ENCODE data around the gene CSE1L. TPM values are rescaled to one million over a fixed set of nuclear protein-coding genes. Genes with fewer than 3 reads are reported as not detected.

Gene CSE1L
- polyA plus RNA-seq, 1 of the 3 experiments (the other 2 are of a cell fraction): 18.8 TPM

- Histone ChIP-seq H4K20me1 (ENCODE audit: insufficient read depth) (no peaks in the 10 kb centered on the region), H3K27ac (ENCODE audit: low read depth in 2 of 2, low read length in 1 of 2) (no peak overlapping the region), H3K9ac (no peak overlapping the region), H3K9me3 (no peaks in the 10 kb centered on the region), H2AFZ (ENCODE audit: low read depth) (no peak overlapping the region), H3K27me3 (ENCODE audit: insufficient read depth) (no peaks in the 10 kb centered on the region), H3K79me2 (ENCODE audit: insufficient read depth) (peaks cover 17% of the 10 kb centered on the region; the same call in 1 of the 2 replicates), H3K4me3 (ENCODE audit: low read depth in 2 of 2, low read length in 1 of 2) (no peak overlapping the region), H3K4me2 (no peak overlapping the region), H3F3A (replicated peaks; ENCODE audit: insufficient read depth) (no peaks in the 10 kb centered on the region), H3K9me2 (no peaks in the 10 kb centered on the region), H3K4me1 (ENCODE audit: control insufficient read depth in 1 of 2, insufficient read depth in 2 of 2, low read depth in 1 of 2, low read length in 1 of 2) (no peaks in the 10 kb centered on the region), H3K36me3 (replicated peaks in 1 of 2; ENCODE audit: control insufficient read depth in 1 of 2, insufficient read depth in 2 of 2, low read length in 1 of 2) (peaks cover 26 to 50% of the 10 kb centered on the region in 2 experiments)
- ChIA-PET POLR2A (interaction anchor here (0.6 kb wide), 1 partner anchor 159 kb away, joined by 3 read pairs; no protein-coding TSS in a partner anchor), CTCF (interaction anchor here (0.9 to 2.5 kb wide), 2 partner anchors 45 to 115 kb away, joined by 3 to 9 read pairs; no protein-coding TSS in a partner anchor)
- TF ChIP-seq USF1 (IDR thresholded peaks at IDR 0.05; ENCODE audit: borderline replicate concordance, low read depth) (no peak), MEF2A (IDR thresholded peaks at IDR 0.05; ENCODE audit: borderline replicate concordance, low read depth) (no peak), SMC3 (IDR thresholded peaks at IDR 0.05; ENCODE audit: low read depth, low read length) (no peak), FOXJ3 (CRISPR knock-in tag; IDR thresholded peaks at IDR 0.05) (no peak)
- WGBS (ENCODE audit: low lambda C conversion rate): 83% methylated on average over 1 of the region's 4 CpGs
- no peak for DNase-seq
Observed at GRCh38 chr20:49103019-49103418, 56.9 kb downstream of the CSE1L start.

DNA sequence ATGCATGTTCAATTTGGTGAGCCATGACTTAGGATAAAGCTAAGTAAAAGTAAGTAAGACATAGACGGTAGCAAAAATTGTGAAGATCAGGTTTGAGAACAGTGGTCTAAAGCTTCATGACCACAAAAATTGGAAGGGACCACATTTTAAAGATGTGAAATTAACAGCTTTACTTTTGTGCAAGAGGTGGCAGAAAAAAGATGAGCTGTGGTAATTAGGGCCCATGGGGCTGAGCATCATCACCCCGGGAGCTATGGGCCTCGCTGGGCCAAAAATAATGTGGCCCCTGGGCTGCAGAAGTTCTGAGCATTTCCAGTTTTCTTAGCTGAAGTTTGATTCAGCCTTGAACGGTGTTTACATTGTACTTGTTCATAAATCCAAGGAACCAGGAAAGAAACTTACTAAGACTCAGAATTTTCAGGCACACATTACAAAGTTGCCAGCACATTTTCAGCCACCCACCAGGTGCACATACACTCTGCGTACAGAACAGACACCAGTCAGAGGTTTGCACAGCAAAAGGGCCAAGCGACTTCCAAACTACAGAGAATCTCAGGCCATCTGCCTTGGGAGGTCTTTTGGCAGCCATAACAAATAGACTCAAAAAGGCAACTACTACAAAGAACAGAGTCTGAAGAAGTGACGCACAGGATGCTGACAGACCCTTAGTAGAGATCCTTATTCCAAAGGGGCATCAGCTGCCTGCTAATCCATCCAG lies 57.7 kb downstream of the CSE1L start:
- H3K36me3 ChIP-seq (replicated peaks in 1 of 2; ENCODE audit: control insufficient read depth in 1 of 2, insufficient read depth in 2 of 2, low read length in 1 of 2): peaks cover 21 to 43% of the 10 kb centered on the region in 2 experiments
- DNase-seq: no peak
- POLR2A ChIA-PET: no interaction called here

More for the DNA sequence above, 57.7 kb downstream of the CSE1L start:
- Histone ChIP-seq H3F3A (replicated peaks; ENCODE audit: insufficient read depth) (peaks cover 4% of the 10 kb centered on the region), H3K9ac (no peak overlapping the region), H3K4me1 (ENCODE audit: control insufficient read depth in 1 of 2, insufficient read depth in 2 of 2, low read depth in 1 of 2, low read length in 1 of 2) (no peaks in the 10 kb centered on the region), H3K4me2 (no peak overlapping the region), H3K9me2 (no peaks in the 10 kb centered on the region), H2AFZ (ENCODE audit: low read depth) (no peak overlapping the region), H3K9me3 (no peaks in the 10 kb centered on the region), H4K20me1 (ENCODE audit: insufficient read depth) (no peaks in the 10 kb centered on the region), H3K79me2 (ENCODE audit: insufficient read depth) (peaks cover 13% of the 10 kb centered on the region; the same call in 1 of the 2 replicates), H3K4me3 (ENCODE audit: low read depth in 2 of 2, low read length in 1 of 2) (no peak overlapping the region), H3K27me3 (ENCODE audit: insufficient read depth) (no peaks in the 10 kb centered on the region), H3K27ac (ENCODE audit: low read depth in 2 of 2, low read length in 1 of 2) (no peak overlapping the region)
- TF ChIP-seq EP300 (IDR thresholded peaks at IDR 0.05; ENCODE audit: borderline replicate concordance in 1 of 2, low read depth in 1 of 2, low read length in 1 of 2): no peak
- no peak for TF ChIP-seq GABPA (IDR thresholded peaks at IDR 0.05; ENCODE audit: low read depth)
- no peak for TF ChIP-seq FOSL2 (IDR thresholded peaks at IDR 0.05; ENCODE audit: borderline replicate concordance, low read depth)
- TF ChIP-seq EZH2phosphoT487 (IDR thresholded peaks at IDR 0.05; ENCODE audit: borderline replicate concordance, low read depth): no peak
- TF ChIP-seq RFX5 (IDR thresholded peaks at IDR 0.05; ENCODE audit: low read length): no peak
- TF ChIP-seq USF2 (IDR thresholded peaks at IDR 0.05; ENCODE audit: borderline replicate concordance, low read depth, low read length): no peak
- no peak for TF ChIP-seq SIN3A (IDR thresholded peaks at IDR 0.05; ENCODE audit: borderline replicate concordance, low read depth, low read length)
- no peak for TF ChIP-seq RAD21 (IDR thresholded peaks at IDR 0.05; ENCODE audit: low read length)
- TF ChIP-seq PBX3 (IDR thresholded peaks at IDR 0.05): no peak
- TF ChIP-seq TEAD4 (IDR thresholded peaks at IDR 0.05; ENCODE audit: borderline replicate concordance, insufficient read depth): no peak
- no peak for TF ChIP-seq RCOR1 (IDR thresholded peaks at IDR 0.05; ENCODE audit: low read length)
- TF ChIP-seq GATA2 (CRISPR knock-in tag; IDR thresholded peaks at IDR 0.05): no peak
- no peak for TF ChIP-seq YY1 (IDR thresholded peaks at IDR 0.05; ENCODE audit: low read depth)
- TF ChIP-seq MAX (IDR thresholded peaks at IDR 0.05; ENCODE audit: low read depth): no peak
- TF ChIP-seq MEF2A (IDR thresholded peaks at IDR 0.05; ENCODE audit: borderline replicate concordance, low read depth): no peak
- no peak for TF ChIP-seq POLR2AphosphoS5 (IDR thresholded peaks at IDR 0.05; ENCODE audit: low read depth, low read length)
- TF ChIP-seq USF1 (IDR thresholded peaks at IDR 0.05; ENCODE audit: borderline replicate concordance, low read depth): no peak
- TF ChIP-seq, protein P1, sequence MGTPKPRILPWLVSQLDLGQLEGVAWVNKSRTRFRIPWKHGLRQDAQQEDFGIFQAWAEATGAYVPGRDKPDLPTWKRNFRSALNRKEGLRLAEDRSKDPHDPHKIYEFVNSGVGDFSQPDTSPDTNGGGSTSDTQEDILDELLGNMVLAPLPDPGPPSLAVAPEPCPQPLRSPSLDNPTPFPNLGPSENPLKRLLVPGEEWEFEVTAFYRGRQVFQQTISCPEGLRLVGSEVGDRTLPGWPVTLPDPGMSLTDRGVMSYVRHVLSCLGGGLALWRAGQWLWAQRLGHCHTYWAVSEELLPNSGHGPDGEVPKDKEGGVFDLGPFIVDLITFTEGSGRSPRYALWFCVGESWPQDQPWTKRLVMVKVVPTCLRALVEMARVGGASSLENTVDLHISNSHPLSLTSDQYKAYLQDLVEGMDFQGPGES (IDR thresholded peaks at IDR 0.05; ENCODE audit: low read depth, low read length): no peak
- no peak for TF ChIP-seq MXI1 (IDR thresholded peaks at IDR 0.05; ENCODE audit: low read depth, low read length)
- CTCF ChIA-PET: interaction anchor here (2.5 kb wide), 1 partner anchor 114 kb away, joined by 9 read pairs; no protein-coding TSS in a partner anchor
- WGBS (ENCODE audit: low lambda C conversion rate): 98% methylated on average over 7 of the region's 7 CpGs

All from SK-N-SH (cell line).